Stimulated activated naive CD8-positive, alpha-beta T cell treated with anti-CD3 and anti-CD28 coated beads, Interleukin-15, Interleukin-2, amounts not matched to agents 100 ng/mL and 50 ng/mL, for 24 hours (primary cell): ENCODE measurements around the gene LINS1.

Experiments
- H3K27ac Mint-ChIP-seq: one replicate; pipeline ENCODE4 v1.8.0; 2021; ENCODE audit warnings: mild to moderate bottlenecking, mixed read lengths
- H3K27me3 Mint-ChIP-seq: one replicate; pipeline ENCODE4 v1.8.0; 2021; ENCODE audit warnings: mixed read lengths
- H3K36me3 Mint-ChIP-seq: one replicate; pipeline ENCODE4 v1.8.0; 2021; ENCODE audit warnings: low read depth, mixed read lengths
- H3K4me1 Mint-ChIP-seq: one replicate; pipeline ENCODE4 v1.8.0; 2021; ENCODE audit warnings: low read depth, mixed read lengths
- H3K4me3 Mint-ChIP-seq: one replicate; pipeline ENCODE4 v1.8.0; 2021; ENCODE audit warnings: mild to moderate bottlenecking, mixed read lengths
- H3K9me3 Mint-ChIP-seq: one replicate; pipeline ENCODE4 v1.8.0; 2021; ENCODE audit warnings: mixed read lengths

Gene LINS1

GRCh38 chr15:100553468-100553867 is 48.5 kb downstream of the LINS1 start:
- Mint-ChIP-seq H3K36me3 (peaks cover 29% of the 10 kb centered on the region), H3K9me3 (no peaks in the 10 kb centered on the region), H3K4me1 (no peaks in the 10 kb centered on the region), H3K4me3 (no peak overlapping the region), H3K27ac (no peak overlapping the region), H3K27me3 (no peaks in the 10 kb centered on the region)

DNA sequence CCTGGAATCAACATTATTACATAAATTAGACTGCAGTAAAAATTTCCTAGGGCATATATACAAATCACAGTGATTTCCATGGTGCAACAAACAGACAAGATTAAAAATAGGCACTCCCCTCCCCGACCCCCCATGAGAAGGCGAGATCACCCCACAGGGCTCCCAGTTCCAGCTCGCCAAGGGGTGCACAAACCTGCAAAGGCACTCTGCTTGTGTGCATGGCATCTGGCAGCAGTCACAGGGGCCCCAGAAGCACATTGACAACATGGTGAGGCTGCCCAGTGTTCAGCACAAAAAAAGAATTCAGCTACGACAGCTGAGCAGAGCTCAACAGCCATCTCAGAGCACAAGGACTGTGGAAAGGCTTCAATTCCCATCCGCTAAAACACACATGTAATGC is 54.0 kb downstream of the LINS1 start:
- H3K27ac Mint-ChIP-seq: no peak overlapping the region
- no peaks in the 10 kb centered on the region for H3K27me3 Mint-ChIP-seq
- no peak overlapping the region for H3K4me3 Mint-ChIP-seq
- H3K4me1 Mint-ChIP-seq: peaks cover 3% of the 10 kb centered on the region
- no peaks in the 10 kb centered on the region for H3K9me3 Mint-ChIP-seq
- peaks cover 18% of the 10 kb centered on the region for H3K36me3 Mint-ChIP-seq

DNA sequence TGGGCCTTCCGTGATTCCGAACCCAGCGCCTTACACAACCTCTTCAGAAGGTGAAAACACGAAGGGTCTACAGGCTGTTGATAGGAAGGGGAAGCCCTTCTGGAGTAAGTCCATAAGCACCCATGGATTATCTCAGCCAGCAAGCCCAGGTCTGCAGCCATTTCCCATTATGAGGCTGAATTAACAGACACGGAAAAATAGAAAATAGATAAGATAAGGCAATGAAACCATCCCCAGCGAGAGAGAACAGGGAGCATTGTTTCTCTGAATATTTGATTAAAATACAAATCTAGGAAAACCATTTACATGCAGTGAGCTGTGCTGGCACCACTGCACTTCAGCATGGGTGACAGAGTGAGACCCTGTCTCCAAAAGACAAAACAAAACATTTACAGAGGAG is 57.0 kb downstream of the LINS1 start:
- peaks cover 3% of the 10 kb centered on the region for H3K4me1 Mint-ChIP-seq
- no peaks in the 10 kb centered on the region for H3K9me3 Mint-ChIP-seq
- H3K27me3 Mint-ChIP-seq: no peaks in the 10 kb centered on the region
- H3K27ac Mint-ChIP-seq: no peak overlapping the region
- no peak overlapping the region for H3K4me3 Mint-ChIP-seq
- peaks cover under 1% of the 10 kb centered on the region for H3K36me3 Mint-ChIP-seq

DNA sequence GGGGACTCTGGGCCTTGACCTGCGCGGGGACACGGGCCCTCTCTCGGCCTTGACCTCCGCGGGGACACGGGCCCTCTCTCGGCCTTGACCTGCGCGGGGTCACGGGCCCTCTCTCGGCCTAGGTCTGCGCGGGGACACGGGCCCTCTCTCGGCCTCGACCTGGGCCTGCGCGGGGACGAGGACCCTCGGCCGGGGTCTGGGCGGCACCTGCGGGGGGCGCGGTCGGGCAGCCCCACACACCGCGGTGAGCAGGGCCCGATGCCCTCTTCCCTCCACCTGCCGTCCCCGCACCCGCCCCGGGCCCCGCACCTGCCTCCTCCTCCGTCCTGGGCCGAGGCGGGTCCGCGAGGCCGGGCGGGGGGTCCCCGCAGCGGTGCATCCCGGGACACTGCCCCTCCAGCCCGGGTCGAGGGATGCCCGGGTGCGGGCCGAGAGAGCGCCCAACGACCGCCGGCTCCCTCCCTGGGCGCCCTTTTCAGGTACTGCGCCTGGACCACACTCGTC is 57.6 kb downstream of the LINS1 start:
- Mint-ChIP-seq H3K27ac (no peak overlapping the region), H3K4me1 (peaks cover 3% of the 10 kb centered on the region), H3K4me3 (no peak overlapping the region), H3K36me3 (no peaks in the 10 kb centered on the region), H3K27me3 (no peaks in the 10 kb centered on the region), H3K9me3 (no peaks in the 10 kb centered on the region)

DNA sequence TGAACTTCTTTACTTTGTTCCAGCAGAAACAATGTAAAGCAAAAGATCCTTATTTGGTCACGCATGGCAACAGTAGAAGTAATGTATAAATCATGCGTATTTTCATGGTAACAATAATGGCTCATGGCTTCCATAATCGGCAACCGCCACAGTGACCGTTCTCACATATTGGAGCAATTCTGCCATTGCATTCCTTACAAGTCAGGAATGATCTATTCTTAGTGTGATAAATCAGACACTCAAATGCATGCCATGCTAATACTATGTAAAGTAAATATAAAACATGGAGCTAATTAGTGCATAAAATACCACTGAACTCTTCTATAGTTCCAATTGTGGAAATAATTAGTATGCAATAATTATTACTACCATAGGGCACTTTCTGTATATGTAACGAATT is 59.7 kb downstream of the LINS1 start:
- Mint-ChIP-seq H3K4me3 (no peak overlapping the region), H3K4me1 (peaks cover 3% of the 10 kb centered on the region), H3K36me3 (no peaks in the 10 kb centered on the region), H3K27me3 (no peaks in the 10 kb centered on the region), H3K9me3 (no peaks in the 10 kb centered on the region), H3K27ac (no peak overlapping the region)

DNA sequence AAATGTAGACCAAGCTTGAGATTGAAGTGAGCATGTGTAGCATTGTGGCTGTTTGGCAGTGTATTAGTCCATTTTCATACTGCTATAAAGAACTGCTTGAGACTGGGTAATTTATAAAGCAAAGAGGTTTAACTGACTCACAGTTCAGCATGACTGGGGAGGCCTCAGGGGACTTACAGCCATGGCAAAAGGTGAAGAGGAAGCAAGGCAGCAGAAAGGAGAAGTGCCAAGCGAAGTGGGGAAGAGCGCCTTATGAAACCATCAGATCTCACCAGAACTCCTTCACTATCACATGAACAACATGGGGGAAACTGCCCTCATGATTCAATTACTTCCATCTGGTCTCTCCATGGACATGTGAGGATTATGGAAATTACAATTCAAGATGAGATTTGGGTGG is 64.7 kb downstream of the LINS1 start:
- Mint-ChIP-seq H3K9me3 (no peaks in the 10 kb centered on the region), H3K27me3 (no peaks in the 10 kb centered on the region), H3K36me3 (no peaks in the 10 kb centered on the region), H3K4me1 (no peaks in the 10 kb centered on the region), H3K27ac (no peak overlapping the region), H3K4me3 (no peak overlapping the region)

DNA sequence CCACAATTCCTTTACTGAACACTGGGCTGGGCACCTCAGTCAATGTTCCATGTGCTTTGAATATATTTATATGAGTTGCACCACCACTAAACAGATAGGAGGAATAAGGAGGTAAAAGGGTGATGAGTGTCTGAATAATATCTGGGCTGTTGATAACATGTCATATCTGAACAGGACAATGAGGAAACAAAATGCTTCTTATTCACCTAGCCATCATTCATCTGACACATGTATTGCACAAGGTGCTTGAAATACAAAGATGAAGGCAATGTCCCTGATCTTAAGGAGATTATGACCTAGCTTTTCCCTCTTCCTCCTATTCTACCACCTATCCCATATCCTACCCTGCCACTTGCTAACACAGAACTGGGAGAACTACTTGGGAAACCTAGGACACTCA is 65.3 kb downstream of the LINS1 start:
- no peaks in the 10 kb centered on the region for H3K9me3 Mint-ChIP-seq
- no peak overlapping the region for H3K27ac Mint-ChIP-seq
- no peaks in the 10 kb centered on the region for H3K36me3 Mint-ChIP-seq
- H3K27me3 Mint-ChIP-seq: no peaks in the 10 kb centered on the region
- H3K4me1 Mint-ChIP-seq: no peaks in the 10 kb centered on the region
- no peak overlapping the region for H3K4me3 Mint-ChIP-seq

GRCh38 chr15:100533886-100534285 is 68.1 kb downstream of the LINS1 start:
- Mint-ChIP-seq H3K4me1 (no peaks in the 10 kb centered on the region), H3K36me3 (no peaks in the 10 kb centered on the region), H3K4me3 (no peak overlapping the region), H3K27ac (no peak overlapping the region), H3K9me3 (no peaks in the 10 kb centered on the region), H3K27me3 (no peaks in the 10 kb centered on the region)

DNA sequence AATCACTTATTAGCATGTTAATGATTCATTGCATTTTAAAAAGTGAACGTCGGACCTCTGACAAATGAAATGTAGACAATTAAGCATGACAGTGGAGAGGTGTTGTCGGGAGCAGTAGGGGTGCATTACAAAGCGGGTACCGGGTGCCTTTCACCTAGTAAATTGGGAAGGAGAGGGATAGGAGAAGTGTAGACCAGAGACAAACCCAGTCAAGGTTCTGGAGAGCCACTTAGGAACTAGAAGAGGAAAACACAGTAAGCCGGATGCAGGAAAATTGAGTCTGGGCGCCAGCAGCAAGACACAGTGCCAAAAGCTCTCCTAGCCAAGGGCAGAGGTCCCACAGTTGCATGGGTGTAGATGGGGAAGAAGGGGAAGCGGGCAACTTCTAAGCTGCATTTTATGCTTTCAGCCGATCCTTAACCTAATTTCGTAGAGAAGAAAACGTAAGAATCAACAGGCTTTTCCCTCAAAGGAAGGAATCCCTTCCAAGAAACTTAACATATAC is 70.1 kb downstream of the LINS1 start:
- Mint-ChIP-seq H3K4me1 (no peaks in the 10 kb centered on the region), H3K27me3 (no peaks in the 10 kb centered on the region), H3K27ac (no peak overlapping the region), H3K36me3 (no peaks in the 10 kb centered on the region), H3K9me3 (no peaks in the 10 kb centered on the region), H3K4me3 (no peak overlapping the region)

GRCh38 chr15:100531204-100531603 is 70.8 kb downstream of the LINS1 start:
- Mint-ChIP-seq H3K27me3 (no peaks in the 10 kb centered on the region), H3K4me3 (no peak overlapping the region), H3K27ac (no peak overlapping the region), H3K4me1 (no peaks in the 10 kb centered on the region), H3K36me3 (no peaks in the 10 kb centered on the region), H3K9me3 (no peaks in the 10 kb centered on the region)

DNA sequence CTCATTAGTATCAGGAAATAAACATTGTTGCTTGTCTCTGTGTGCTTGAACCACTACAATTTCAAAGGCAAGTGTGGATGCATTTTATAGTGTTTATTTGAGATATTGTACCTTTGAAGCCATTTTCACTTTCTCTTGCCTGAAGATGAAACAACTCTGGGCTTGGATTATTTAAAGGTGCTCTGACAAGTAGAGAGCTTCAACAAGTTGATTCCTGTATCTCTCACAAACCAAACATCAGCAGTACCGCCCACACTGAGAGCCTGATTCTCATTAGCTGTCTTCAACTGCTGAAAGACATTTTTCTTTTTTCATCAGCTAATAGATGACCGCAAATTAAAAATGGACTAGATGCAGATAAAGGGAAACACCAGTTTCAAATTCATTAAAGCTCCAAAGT is 72.4 kb downstream of the LINS1 start:
- H3K4me3 Mint-ChIP-seq: no peak overlapping the region
- no peaks in the 10 kb centered on the region for H3K9me3 Mint-ChIP-seq
- H3K27me3 Mint-ChIP-seq: no peaks in the 10 kb centered on the region
- H3K36me3 Mint-ChIP-seq: no peaks in the 10 kb centered on the region
- no peak overlapping the region for H3K27ac Mint-ChIP-seq
- H3K4me1 Mint-ChIP-seq: no peaks in the 10 kb centered on the region

DNA sequence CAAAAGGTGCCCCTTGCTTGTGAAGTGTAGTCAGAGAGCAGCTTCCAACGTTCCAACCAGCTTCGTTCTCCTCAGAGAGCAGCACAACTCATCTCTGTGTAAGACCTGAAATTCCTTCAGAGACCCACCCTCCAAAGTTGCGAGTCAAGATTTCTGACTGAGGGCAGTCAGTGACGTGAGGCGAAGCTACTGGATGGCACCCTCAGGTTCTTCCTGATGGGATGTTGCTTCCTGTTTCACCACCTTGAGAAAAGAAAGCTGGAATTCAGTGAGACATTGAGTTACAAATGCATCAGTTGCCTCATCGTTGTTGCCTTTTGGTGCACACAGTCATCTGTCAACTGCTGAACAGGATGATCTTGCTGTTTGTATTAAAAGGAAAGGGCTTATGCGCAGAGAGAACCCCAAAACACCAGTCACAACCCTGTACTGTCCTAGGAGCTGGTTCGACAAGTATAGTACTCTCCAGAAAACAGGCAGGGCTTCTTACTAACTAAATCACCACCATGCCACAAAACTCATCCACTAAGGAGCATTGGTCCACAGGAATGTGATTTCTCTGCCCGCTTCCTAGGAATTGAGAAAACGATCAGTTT is 73.1 kb downstream of the LINS1 start, which contains the start of gene CERS3:
CERS3 (minus strand) TSS at position 118 of the 596 bp plus-strand sequence. CDS start 27,101 bp downstream, outside the sequence.
- Mint-ChIP-seq H3K9me3 (no peaks in the 10 kb centered on the region), H3K36me3 (no peaks in the 10 kb centered on the region), H3K4me3 (no peak within 1 kb of the TSS), H3K4me1 (no peaks in the 10 kb centered on the region), H3K27ac (no peak within 1 kb of the TSS), H3K27me3 (no peaks in the 10 kb centered on the region)

DNA sequence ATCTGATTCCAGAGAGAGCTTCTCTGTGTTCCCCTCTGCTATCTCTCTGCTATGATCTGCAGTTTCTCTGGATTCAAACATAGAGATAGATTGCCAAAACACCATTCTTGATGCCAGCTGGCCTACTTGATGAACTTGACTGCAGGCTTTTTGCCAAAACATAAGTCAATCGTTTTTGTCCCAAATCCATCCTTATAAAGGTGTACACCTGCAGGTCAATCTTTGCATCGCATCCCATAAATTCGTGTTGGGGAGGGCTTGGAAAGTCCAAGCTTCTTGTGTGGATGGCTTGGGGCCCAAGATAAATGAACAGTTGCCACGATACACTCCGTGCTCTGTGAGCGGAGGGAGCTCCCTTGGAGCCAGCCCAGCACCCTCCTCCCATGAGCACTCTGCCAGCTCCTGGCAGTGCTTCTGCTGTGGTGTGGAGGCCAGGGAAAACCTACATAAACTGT is 75.9 kb downstream of the LINS1 start:
- H3K4me1 Mint-ChIP-seq: peaks cover 3% of the 10 kb centered on the region
- H3K9me3 Mint-ChIP-seq: peaks cover 6% of the 10 kb centered on the region
- H3K27ac Mint-ChIP-seq: no peak overlapping the region
- H3K36me3 Mint-ChIP-seq: no peaks in the 10 kb centered on the region
- no peaks in the 10 kb centered on the region for H3K27me3 Mint-ChIP-seq
- no peak overlapping the region for H3K4me3 Mint-ChIP-seq

- H3K4me1 Mint-ChIP-seq: peaks cover 9% of the 10 kb centered on the region
- no peak overlapping the region for H3K27ac Mint-ChIP-seq
- no peaks in the 10 kb centered on the region for H3K36me3 Mint-ChIP-seq
- no peak overlapping the region for H3K4me3 Mint-ChIP-seq
- H3K27me3 Mint-ChIP-seq: no peaks in the 10 kb centered on the region
- H3K9me3 Mint-ChIP-seq: peaks cover 6% of the 10 kb centered on the region
Measured at GRCh38 chr15:100525436-100525835, 76.5 kb downstream of the LINS1 start.

DNA sequence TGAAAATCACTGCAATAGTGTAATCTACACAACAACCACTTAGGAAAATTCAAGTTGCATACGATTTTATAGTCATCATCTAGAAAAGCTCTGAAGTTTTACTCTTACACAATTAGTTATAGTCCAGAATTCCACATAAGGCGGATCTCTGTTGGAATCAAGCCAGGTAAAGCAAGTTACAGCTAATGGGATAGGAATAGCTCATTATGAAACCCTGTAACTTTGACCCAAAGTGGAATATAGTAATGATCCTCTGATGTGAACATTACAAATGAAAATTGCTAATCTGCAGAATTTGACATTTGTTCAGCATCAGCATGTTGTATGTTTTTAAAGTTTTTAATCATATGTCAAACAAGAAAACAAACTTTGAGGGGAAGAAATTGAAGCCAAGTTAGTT is 77.7 kb downstream of the LINS1 start:
- no peaks in the 10 kb centered on the region for H3K27me3 Mint-ChIP-seq
- H3K27ac Mint-ChIP-seq: no peak overlapping the region
- peaks cover 12% of the 10 kb centered on the region for H3K4me1 Mint-ChIP-seq
- no peak overlapping the region for H3K4me3 Mint-ChIP-seq
- H3K9me3 Mint-ChIP-seq: peaks cover 6% of the 10 kb centered on the region
- no peaks in the 10 kb centered on the region for H3K36me3 Mint-ChIP-seq

DNA sequence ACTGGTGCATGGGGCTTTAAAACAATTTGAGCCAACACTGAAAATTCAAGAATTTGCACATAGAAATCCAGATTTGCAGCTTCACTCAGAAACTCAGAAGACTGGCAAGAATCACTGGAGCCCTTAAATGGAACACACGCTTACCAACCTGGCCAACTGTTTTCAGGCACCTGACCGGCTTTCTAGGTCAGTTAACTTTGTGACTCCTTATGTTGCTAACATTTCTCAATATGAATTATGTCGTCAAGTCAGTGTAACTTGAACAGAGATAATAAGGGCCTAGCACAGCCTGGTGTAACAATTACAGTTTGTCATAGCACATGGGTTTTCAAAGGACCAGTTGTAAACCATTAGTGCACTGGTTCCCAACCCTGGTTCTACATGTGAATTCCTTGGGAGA is 80.1 kb downstream of the LINS1 start:
- Mint-ChIP-seq H3K4me1 (peaks cover 12% of the 10 kb centered on the region), H3K9me3 (peaks cover 6% of the 10 kb centered on the region), H3K27me3 (no peaks in the 10 kb centered on the region), H3K27ac (no peak overlapping the region), H3K36me3 (no peaks in the 10 kb centered on the region), H3K4me3 (no peak overlapping the region)
